OCI-LY7 (cell line): Measurements from ENCODE around the gene LRRK1. TPM values are rescaled to one million over a fixed set of nuclear protein-coding genes. Genes with fewer than 3 reads are reported as not detected.

Source experiments
- BruUV-seq: library from RNA; stranded (reverse); fragments of 400-500 nt; replicated peaks from 2 replicates; lab custom pipeline; 2021; lab: Mats Ljungman, UMichigan
- CTCF ChIA-PET: fragments of 300-600 bp; sonication (Branson Sonifier 250); formaldehyde crosslinking; loops from one replicate; lab custom pipeline; 2022; ENCODE audit warnings: antibody characterized with exemption; ENCODE audit not compliant: unreplicated experiment; lab: Charles Lee
- POLR2A ChIA-PET: fragments of 300-600 bp; sonication (Branson Sonifier 250); formaldehyde crosslinking; loops from one replicate; lab custom pipeline; 2022; ENCODE audit warnings: antibody characterized with exemption; lab: Charles Lee
- DNase-seq: peaks from one replicate; pipeline ENCODE4 v3.0.0-alpha.2; 2015; ENCODE audit warnings: low spot score
- H2AFZ ChIP-seq: fragments of 200-600 bp; sonication (generic), shearing (Covaris generic); 2 replicates; pipeline ENCODE4 v1.6.1; 2014; ENCODE audit warnings: mild to moderate bottlenecking, antibody characterized with exemption, low read length, moderate library complexity
- H3K27ac ChIP-seq: fragments of 200-600 bp; sonication (generic); 2 replicates; pipeline ENCODE4 v1.5.1; 2014; ENCODE audit warnings: mixed run types, low read depth, mild to moderate bottlenecking, moderate library complexity, low read length, inconsistent platforms; ENCODE audit not compliant: poor library complexity, severe bottlenecking
- H3K36me3 ChIP-seq: fragments of 200-600 bp; sonication (generic); 2 replicates; pipeline ENCODE4 v1.6.1; 2014; ENCODE audit warnings: mild to moderate bottlenecking, antibody characterized with exemption, low read length, moderate library complexity, mixed read lengths; ENCODE audit not compliant: insufficient read depth
- H3K4me1 ChIP-seq: fragments of 200-600 bp; sonication (generic); 2 replicates; pipeline ENCODE4 v1.5.1; 2014; ENCODE audit warnings: mild to moderate bottlenecking, low read length; ENCODE audit not compliant: insufficient read depth, poor library complexity, severe bottlenecking
- H3K4me2 ChIP-seq: fragments of 200-600 bp; sonication (generic); 2 replicates; pipeline ENCODE4 v1.6.1; 2014; ENCODE audit warnings: mild to moderate bottlenecking, low read length
- H3K4me3 ChIP-seq: fragments of 200-600 bp; sonication (generic); 2 replicates; pipeline ENCODE4 v1.5.1; 2014; ENCODE audit warnings: mild to moderate bottlenecking, low read depth, low read length; ENCODE audit not compliant: poor library complexity, severe bottlenecking
- H3K79me2 ChIP-seq: fragments of 200-600 bp; sonication (generic); 2 replicates; pipeline ENCODE4 v1.6.1; 2016; ENCODE audit warnings: low read depth, mild to moderate bottlenecking, low read length, moderate library complexity, mixed read lengths; ENCODE audit not compliant: insufficient read depth
- H3K9me2 ChIP-seq: fragments of 200-600 bp; sonication (generic); 2 replicates; pipeline ENCODE4 v1.6.1; 2016; ENCODE audit warnings: mild to moderate bottlenecking, low read length, mixed read lengths; ENCODE audit not compliant: insufficient read depth
- H3K9me3 ChIP-seq: fragments of 200-600 bp; sonication (generic); 2 replicates; pipeline ENCODE4 v1.6.1; 2014; ENCODE audit warnings: mild to moderate bottlenecking, mixed run types, low read length, mixed read lengths
- H4K20me1 ChIP-seq: fragments of 200-600 bp; sonication (generic); 2 replicates; pipeline ENCODE4 v1.6.1; 2014; ENCODE audit warnings: mild to moderate bottlenecking, antibody characterized with exemption, low read length, moderate library complexity, mixed read lengths; ENCODE audit not compliant: insufficient read depth
- CTCF ChIP-seq: fragments of 200-600 bp; sonication (generic); conservative IDR thresholded peaks from 2 replicates; pipeline ENCODE4 v1.5.1; 2014; ENCODE audit warnings: mild to moderate bottlenecking, antibody characterized with exemption, low read length, moderate library complexity, mixed read lengths
- EZH2phosphoT487 ChIP-seq: fragments of 200-600 bp; sonication (generic); IDR thresholded peaks from 2 replicates; pipeline ENCODE4 v1.6.1; 2018; ENCODE audit warnings: low read depth, borderline replicate concordance, mild to moderate bottlenecking, mixed run types, antibody characterized with exemption, low read length, moderate library complexity, mixed read lengths
- intact Hi-C: fragments of 100-400 bp; cut with micrococcal nuclease; formaldehyde crosslinking; loops from one replicate; pipeline ENCODE4 v1.10.0; 2022; ENCODE audit not compliant: unreplicated experiment
- total RNA-seq, 2 experiments: library from RNA; depleted of rRNA in 1 of 2; stranded (reverse); fragments of >200 nt in 1 of 2; shearing (Covaris generic) in 1 of 2; gene quantifications; 2 replicates each; pipeline ENCODE4 v1.2.3, GENCODE V29; 2014 to 2022

LRRK1 gene
- total RNA-seq, 2 experiments from 2014 or later, result 92.3 to 233 TPM

GRCh38 chr15:101100593-101101442 is 181.7 kb downstream of the LRRK1 start:
- no peak for TF ChIP-seq EZH2phosphoT487
- no peak for TF ChIP-seq CTCF
- no TSS peak for BruUV-seq
- no peak overlapping the region for H2AFZ ChIP-seq
- DNase-seq, result no peak
- H3K4me2 ChIP-seq, result no peak overlapping the region
- H3K9me3 ChIP-seq, result no peaks in the 10 kb centered on the region
- no peak overlapping the region for H3K4me3 ChIP-seq
- intact Hi-C loops, result no loop called here
- no peaks in the 10 kb centered on the region for H3K4me1 ChIP-seq
- no peaks in the 10 kb centered on the region for H3K79me2 ChIP-seq
- no peaks in the 10 kb centered on the region for H3K36me3 ChIP-seq
- CTCF ChIA-PET, result no interaction called here
- H4K20me1 ChIP-seq, result no peaks in the 10 kb centered on the region
- no peak overlapping the region for H3K27ac ChIP-seq
- POLR2A ChIA-PET, result no interaction called here
- no peaks in the 10 kb centered on the region for H3K9me2 ChIP-seq

GRCh38 chr15:101101676-101102075 is 182.5 kb downstream of the LRRK1 start:
- ChIA-PET POLR2A (no interaction called here), CTCF (no interaction called here)
- Histone ChIP-seq H3K4me3 (no peak overlapping the region), H3K4me1 (no peaks in the 10 kb centered on the region), H3K4me2 (no peak overlapping the region), H3K27ac (no peak overlapping the region), H3K9me3 (no peaks in the 10 kb centered on the region), H4K20me1 (no peaks in the 10 kb centered on the region), H3K79me2 (no peaks in the 10 kb centered on the region), H3K36me3 (no peaks in the 10 kb centered on the region), H3K9me2 (no peaks in the 10 kb centered on the region), H2AFZ (no peak overlapping the region)
- DNase-seq, result no peak
- TF ChIP-seq EZH2phosphoT487, result no peak
- TF ChIP-seq CTCF, result no peak
- BruUV-seq, result no TSS peak
- intact Hi-C loops, result no loop called here

- TF ChIP-seq EZH2phosphoT487 (no peak), CTCF (no peak)
- Histone ChIP-seq H2AFZ (no peak overlapping the region), H3K9me2 (no peaks in the 10 kb centered on the region), H4K20me1 (no peaks in the 10 kb centered on the region), H3K9me3 (no peaks in the 10 kb centered on the region), H3K36me3 (no peaks in the 10 kb centered on the region), H3K79me2 (no peaks in the 10 kb centered on the region), H3K27ac (no peak overlapping the region), H3K4me3 (no peak overlapping the region), H3K4me2 (no peak overlapping the region), H3K4me1 (no peaks in the 10 kb centered on the region)
- intact Hi-C loops, result no loop called here
- BruUV-seq, result no TSS peak
- DNase-seq, result no peak
- CTCF ChIA-PET, result no interaction called here
- POLR2A ChIA-PET, result interaction anchor here (0.5 kb wide), 1 partner anchor 113 kb away, joined by 3 read pairs; no protein-coding TSS in a partner anchor
These were observed 183.6 kb downstream of the LRRK1 start for GRCh38 chr15:101102746-101103145.
